Measurements from ENCODE around the gene PTPN14. TPM values are rescaled to one million over a fixed set of nuclear protein-coding genes. Genes with fewer than 3 reads are reported as not detected.

PTPN14 gene
- total RNA-seq, 6 donors from 2014 or later = 15.4 to 42.9 (median 27.0) TPM

GRCh38 chr1:214324896-214325800 is 226.3 kb downstream of the PTPN14 start:
- Histone ChIP-seq H3K36me3 (peaks cover 0 to 23% (median 2%) of the 10 kb centered on the region in 4 donors), H3K27me3 (no peaks in the 10 kb centered on the region), H3K4me1 (no peaks in the 10 kb centered on the region), H3K27ac (no peak overlapping the region), H3K4me3 (no peak overlapping the region), H3K9me3 (no peaks in the 10 kb centered on the region)
- TF ChIP-seq EP300 (IDR thresholded peaks at IDR 0.05) = no peak
- no peak for TF ChIP-seq POLR2AphosphoS5 (IDR thresholded peaks at IDR 0.05)
- TF ChIP-seq POLR2A (IDR thresholded peaks at IDR 0.05) = no peak
- no peak for TF ChIP-seq CTCF (IDR thresholded peaks at IDR 0.05)
- ATAC-seq (ENCODE audit: low FRiP score in 2 of 2) = no peak
- 93 to 98% methylated on average over 8 of the region's 8 CpGs for WGBS, 2 donors
- DNase-seq = no peak

- TF ChIP-seq POLR2AphosphoS5 (IDR thresholded peaks at IDR 0.05) = no peak
- WGBS, 2 donors = 95 to 96% methylated on average over 5 of the region's 5 CpGs
- DNase-seq (no peak), ATAC-seq (ENCODE audit: low FRiP score in 2 of 2) (no peak)
- Histone ChIP-seq H3K27me3 (no peaks in the 10 kb centered on the region), H3K27ac (no peak overlapping the region), H3K36me3 (peaks cover 0 to 31% (median 0%) of the 10 kb centered on the region in 4 donors), H3K9me3 (no peaks in the 10 kb centered on the region), H3K4me3 (no peak overlapping the region), H3K4me1 (no peaks in the 10 kb centered on the region)
Measured at GRCh38 chr1:214321705-214322453, 229.5 kb downstream of the PTPN14 start.

GRCh38 chr1:214319938-214320337 is 231.5 kb downstream of the PTPN14 start:
- no peak overlapping the region for H3K4me3 ChIP-seq
- no peak overlapping the region for H3K27ac ChIP-seq
- no peaks in the 10 kb centered on the region for H3K9me3 ChIP-seq
- H3K27me3 ChIP-seq = no peaks in the 10 kb centered on the region
- H3K36me3 ChIP-seq = peaks cover 0 to 35% (median 0%) of the 10 kb centered on the region in 4 donors
- ATAC-seq (ENCODE audit: low FRiP score in 2 of 2) = no peak
- no peaks in the 10 kb centered on the region for H3K4me1 ChIP-seq
- no peak for TF ChIP-seq EP300 (IDR thresholded peaks at IDR 0.05)
- TF ChIP-seq CTCF (IDR thresholded peaks at IDR 0.05) = peak in 2 of 6 experiments; percentile 5 to 19
- DNase-seq = no peak
- WGBS, 2 donors = 80% methylated on average over 5 of the region's 5 CpGs

GRCh38 chr1:214318956-214319736 is 232.3 kb downstream of the PTPN14 start:
- H3K4me3 ChIP-seq = no peak overlapping the region
- DNase-seq (no peak), ATAC-seq (ENCODE audit: low FRiP score in 2 of 2) (no peak)
- H3K4me1 ChIP-seq = no peaks in the 10 kb centered on the region
- 83 to 88% methylated on average over 10 of the region's 10 CpGs for WGBS, 2 donors
- no peaks in the 10 kb centered on the region for H3K9me3 ChIP-seq
- TF ChIP-seq POLR2AphosphoS5 (IDR thresholded peaks at IDR 0.05) = no peak
- no peak for TF ChIP-seq CTCF (IDR thresholded peaks at IDR 0.05)
- TF ChIP-seq POLR2A (IDR thresholded peaks at IDR 0.05) = no peak
- no peak for TF ChIP-seq EP300 (IDR thresholded peaks at IDR 0.05)
- peaks cover 0 to 35% (median 0%) of the 10 kb centered on the region in 4 donors for H3K36me3 ChIP-seq
- no peaks in the 10 kb centered on the region for H3K27me3 ChIP-seq
- H3K27ac ChIP-seq = no peak overlapping the region

- TF ChIP-seq POLR2AphosphoS5 (IDR thresholded peaks at IDR 0.05) (no peak), EP300 (IDR thresholded peaks at IDR 0.05) (no peak), POLR2A (IDR thresholded peaks at IDR 0.05) (no peak), CTCF (IDR thresholded peaks at IDR 0.05) (no peak)
- WGBS, 2 donors = 50 to 58% methylated on average over 5 to 6 of the region's 6 CpGs
- H3K4me3 ChIP-seq = no peak overlapping the region
- H3K27me3 ChIP-seq = no peaks in the 10 kb centered on the region
- no peaks in the 10 kb centered on the region for H3K4me1 ChIP-seq
- peaks cover 0 to 35% (median 0%) of the 10 kb centered on the region in 4 donors for H3K36me3 ChIP-seq
- no peak for DNase-seq
- ATAC-seq (ENCODE audit: low FRiP score in 2 of 2) = peak in 1 of 2 donors; percentile 75
- no peaks in the 10 kb centered on the region for H3K9me3 ChIP-seq
- H3K27ac ChIP-seq = no peak overlapping the region
Measured at GRCh38 chr1:214318356-214318755, 233.0 kb downstream of the PTPN14 start.

Data from upper lobe of left lung (tissue), 6 donors.